NCI-H345 (cell line): Measurements from ENCODE around the gene SUPT3H.
"Not testable (repeated sequence)": the region's sequence is repeated elsewhere in the genome, so short reads cannot be mapped to it uniquely, and the experiment has no call there.

Experiments
- DNase-seq: peaks from one replicate; lab custom pipeline; 2025; lab: John Stamatoyannopoulos, UW

The SUPT3H gene

DNA sequence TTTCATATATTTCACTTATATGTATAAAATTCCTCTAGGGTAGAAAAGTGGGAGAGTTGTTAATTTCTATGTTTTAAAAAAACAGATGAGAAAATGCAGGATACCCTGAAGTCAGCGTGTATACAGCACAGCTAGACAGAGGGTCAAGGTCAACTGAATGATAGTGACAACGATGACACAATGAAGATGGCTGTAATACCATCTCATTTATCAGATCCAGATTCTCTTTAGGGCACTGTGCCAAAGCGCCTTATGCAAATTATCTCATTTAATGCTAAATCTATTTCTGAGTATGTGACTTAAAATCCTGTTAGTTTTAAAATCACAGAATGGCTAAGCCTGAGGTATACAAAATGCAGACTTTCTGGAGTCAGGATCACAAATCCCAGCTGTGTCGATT is 481.0 kb downstream of the SUPT3H start:
- DNase-seq: no peak

DNA sequence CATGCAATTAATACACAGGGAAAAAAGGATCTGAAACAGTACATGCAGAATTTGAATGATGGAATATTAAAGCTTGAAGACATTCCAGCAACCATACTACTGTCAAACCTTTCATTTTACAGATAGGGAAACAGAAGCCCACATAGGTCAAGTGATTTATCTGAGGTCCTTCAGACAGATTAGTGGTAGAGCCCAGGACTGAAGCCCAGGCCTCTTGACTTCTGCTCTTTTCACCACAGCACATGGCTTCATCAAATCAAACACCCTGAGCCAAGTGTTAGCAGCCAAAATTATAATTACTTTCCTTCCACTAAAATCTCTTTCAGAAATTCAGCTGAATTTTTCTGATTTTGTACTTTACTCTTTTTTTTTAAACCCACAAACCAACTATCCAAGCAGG is 485.2 kb downstream of the SUPT3H start:
- no peak for DNase-seq

DNA sequence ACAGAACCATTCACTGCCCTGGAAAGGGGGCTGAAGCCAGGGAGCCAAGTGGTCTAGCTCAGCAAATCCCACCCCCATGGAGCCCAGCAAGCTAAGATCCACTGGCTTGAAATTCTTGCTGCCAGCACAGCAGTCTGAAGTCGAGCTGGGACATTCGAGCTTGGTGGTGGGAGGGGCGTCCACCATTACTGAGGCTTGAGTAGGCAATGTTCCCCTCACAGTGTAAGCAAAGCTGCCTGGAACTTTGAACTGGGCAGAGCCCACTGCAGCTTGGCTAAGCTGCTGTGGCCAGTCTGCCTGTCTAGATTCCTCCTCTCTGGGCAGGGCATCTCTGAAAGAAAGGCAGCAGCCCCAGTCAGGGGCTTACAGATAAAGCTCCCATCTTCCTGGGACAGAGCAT is 498.7 kb downstream of the SUPT3H start:
- not testable (repeated sequence) for DNase-seq

DNA sequence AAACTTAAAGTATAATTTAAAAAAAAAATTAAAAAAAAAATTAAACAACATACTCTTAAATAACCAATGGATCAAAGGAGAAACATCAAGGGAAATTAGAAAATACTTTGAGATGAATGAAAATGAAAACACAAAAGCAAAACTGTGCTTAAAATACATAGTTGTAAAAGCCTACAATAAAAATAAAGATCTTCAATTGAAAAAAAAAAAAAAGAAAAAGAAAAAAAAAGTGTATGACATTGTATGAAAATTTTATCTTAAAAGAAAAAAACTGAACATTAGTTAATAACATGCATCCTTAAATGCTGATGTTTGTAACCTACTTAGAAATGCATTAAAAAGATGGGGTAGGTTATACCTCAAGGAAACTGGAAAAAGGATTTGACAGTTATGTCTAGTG is 501.1 kb downstream of the SUPT3H start:
- not testable (repeated sequence) for DNase-seq

DNA sequence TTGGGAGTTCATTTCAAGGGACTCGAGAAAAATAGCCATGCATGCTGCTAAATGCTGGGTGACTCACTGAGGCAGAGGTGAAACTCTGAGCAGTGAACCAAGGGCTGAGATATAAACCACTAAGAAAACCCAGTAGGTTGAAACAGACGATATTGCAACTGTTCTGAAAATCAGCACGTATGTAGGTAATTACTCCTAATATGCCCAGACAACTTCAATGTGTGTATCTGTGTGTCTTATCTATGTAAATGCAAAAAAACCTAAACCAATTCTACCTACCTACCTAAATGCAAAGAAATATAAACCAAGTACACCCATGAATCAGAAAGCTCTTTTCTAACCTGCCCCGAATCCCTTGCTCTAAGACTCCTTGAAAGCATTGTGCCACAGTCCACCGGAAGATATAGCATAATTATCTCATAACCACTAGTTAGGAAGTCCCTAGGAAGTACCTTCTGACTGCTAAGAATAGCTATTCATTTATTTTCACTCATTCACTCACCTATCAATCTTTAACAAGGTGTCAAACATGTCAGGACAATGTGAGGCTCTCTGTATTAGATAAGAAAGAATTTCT is 508.3 kb downstream of the SUPT3H start:
- no peak for DNase-seq

DNA sequence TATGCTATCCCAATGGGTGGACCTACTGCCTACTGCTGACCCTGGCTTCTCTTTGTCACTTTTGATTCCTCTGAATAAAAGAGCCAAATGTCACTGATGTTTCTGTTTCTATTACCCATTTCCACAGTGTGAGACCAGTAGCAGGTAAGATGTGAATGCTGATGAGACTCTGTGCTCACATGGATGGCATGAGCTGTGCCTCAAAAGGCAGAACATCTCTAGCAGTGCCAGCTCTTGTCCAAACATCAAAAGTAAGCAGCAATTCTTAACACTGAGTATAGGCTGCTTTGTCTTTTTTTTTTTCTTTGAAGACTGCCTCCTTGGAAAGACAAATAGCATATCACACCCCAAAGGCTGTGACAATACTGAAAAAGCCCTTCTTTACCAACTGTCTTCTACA is 508.8 kb downstream of the SUPT3H start:
- DNase-seq: no peak

DNA sequence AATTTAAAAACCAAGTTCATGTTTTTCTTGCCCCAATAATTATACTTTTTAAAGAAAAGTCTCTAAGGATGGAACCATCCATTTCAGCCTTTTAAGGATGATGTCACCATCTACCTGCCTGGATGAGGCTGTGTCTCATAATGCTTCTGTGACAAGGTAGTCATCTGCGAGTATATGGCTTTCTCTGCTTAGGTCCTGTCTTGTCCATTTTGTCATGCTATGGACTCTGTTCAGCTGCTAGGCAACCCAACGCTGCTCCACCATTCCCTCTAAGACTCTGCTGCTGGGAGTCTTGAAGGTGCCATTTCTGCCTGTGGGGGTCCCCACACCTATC is 509.4 kb downstream of the SUPT3H start:
- no peak for DNase-seq

DNA sequence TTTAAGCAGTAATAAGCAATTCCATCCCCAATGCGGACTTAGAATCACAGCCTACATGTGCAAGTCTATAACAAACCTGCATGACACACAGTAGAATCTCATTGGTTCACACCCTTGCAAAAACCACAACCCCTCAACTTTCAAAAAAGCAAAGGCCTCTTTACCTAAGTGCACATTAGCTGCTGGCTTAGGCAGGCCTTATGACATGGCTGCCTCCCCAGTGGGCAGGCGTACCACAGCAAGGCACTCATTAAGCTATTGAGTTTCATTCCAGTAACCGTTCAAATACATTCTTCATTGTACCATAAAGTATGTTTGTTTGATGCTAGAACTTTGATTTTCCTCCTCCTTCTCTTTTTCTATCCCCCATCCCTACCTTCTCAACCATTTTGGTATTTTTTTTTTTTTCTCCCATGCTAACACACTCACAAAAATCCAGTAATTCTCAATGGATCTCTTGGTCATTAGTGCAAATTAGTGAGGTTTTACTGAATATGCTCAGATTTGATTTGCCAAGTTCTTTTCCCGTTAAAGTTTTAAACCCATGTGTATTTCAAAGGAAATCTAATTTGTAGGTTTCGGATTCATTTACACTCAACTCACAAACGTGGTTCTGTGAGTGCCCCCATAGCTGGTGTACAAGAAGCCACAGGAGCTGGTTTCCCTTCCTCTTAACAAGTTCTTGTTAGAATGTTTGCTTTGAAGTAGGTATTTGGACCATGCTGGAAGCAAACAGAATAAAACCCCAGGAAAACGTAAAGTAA is 510.0 kb downstream of the SUPT3H start:
- no peak for DNase-seq

DNA sequence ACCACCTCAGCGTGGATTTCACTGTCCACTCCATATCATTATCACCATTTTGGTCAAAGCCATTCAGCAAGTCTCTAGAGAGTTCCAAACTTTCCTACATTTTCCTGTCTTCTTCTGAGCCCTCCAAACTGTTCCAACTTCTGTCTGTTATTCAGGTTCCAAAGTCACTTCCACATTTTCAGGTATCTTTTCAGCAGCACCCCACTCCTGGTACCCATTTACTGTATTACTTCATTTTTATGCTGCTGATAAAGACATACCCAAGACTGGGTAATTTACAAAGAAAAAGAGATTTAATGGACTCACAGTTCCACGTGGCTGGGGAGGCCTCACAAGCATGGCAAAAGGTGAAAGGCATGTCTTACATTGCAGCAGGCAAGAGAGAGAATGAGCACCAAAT is 512.5 kb downstream of the SUPT3H start:
- not testable (repeated sequence) for DNase-seq

DNA sequence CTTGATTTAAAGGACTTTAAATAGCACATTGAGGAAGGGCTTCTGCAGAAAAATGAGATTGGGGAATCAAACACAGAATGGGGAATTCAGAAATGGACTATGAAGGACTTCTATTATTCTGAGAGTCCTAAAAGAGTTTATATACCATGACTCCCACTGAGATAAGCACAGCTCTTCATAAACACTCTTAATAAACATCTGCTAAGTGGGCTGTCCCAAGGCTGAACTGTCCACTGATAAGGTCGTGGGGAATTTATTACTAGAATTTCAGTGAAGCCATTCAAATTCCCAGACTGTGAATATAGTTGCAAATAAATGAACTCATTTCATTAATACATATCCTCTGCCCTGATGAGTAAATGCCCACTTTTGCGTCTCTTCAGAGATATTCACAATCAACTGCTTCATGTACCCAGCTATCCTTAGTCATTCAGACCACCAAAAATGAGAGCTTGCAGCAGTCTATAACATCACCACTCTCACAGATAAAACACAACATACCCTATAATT is 517.8 kb downstream of the SUPT3H start:
- DNase-seq: no peak

DNA sequence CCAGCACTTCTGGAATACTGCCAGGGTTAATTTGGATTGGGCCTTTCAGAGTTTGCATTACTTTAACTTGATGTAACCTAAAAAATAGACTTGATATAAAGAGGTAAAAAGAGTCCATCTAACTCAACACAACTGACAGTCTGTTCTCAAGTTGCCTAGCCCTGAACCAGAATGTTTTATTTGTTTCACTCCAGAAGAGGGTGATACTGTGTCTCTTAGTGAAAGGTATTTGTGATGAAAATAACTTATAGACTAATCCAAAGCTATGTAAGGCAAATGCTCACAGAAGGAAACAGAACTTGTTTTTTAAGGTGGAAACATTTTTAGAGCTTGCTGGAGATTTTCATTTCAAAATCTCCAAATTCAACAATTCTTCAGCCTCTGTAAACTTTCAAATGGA is 518.7 kb downstream of the SUPT3H start:
- DNase-seq: no peak

DNA sequence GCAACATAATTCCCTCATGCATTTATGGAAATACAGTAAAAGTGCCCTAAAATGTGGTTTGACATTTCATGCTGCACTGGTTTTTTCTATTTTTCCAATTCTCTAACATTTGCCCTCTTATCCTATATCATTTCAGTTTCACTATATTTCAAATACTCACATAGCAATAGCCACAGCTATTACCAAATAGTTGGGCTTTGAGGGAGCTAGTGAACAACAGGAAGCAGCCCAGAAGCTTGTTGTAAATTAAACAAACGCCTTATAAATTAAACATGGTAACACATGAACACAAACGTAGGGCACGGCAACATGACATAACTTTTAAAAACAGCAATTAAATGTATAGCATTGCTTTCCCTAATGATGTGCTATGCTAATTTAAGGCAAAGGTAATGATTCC is 521.3 kb downstream of the SUPT3H start:
- no peak for DNase-seq

DNA sequence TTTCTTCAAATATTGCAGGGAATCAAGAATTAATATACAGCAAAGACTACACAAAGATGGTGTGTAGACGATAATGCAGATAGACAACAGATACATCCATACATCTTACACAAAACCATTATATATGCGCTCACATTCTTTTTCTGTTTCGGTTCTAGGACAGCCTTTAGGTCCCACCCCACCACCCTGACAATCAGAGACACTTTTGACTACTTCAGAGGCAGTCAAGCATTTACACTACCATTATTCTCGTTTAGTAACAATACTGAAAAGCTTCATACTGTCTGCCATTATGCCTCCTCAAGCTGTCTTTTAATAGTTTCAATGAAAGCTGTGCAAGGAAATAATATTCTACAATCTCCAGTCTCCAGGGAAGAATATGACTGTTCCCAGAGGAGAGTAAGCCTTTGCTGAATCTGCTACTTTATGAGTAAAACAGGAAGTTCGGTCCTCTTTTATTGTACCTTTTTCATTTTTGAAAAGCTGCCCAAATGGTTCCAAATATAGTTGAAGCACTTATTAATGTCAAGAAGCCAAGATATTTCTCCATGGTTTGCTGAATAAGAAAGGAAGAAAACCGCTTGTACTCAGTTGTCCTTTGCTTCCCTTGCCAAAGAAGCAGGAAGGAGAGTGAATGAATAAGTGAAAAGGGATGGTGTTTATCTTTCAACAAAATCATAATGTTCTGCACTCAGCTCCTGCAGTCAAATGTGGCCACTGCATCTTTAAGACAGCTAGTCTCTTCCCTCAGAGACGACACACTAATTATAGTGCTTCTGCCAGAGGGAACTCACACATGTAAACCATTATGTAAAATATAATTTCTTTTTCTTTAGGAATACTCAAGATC is 521.9 kb downstream of the SUPT3H start:
- DNase-seq: no peak

DNA sequence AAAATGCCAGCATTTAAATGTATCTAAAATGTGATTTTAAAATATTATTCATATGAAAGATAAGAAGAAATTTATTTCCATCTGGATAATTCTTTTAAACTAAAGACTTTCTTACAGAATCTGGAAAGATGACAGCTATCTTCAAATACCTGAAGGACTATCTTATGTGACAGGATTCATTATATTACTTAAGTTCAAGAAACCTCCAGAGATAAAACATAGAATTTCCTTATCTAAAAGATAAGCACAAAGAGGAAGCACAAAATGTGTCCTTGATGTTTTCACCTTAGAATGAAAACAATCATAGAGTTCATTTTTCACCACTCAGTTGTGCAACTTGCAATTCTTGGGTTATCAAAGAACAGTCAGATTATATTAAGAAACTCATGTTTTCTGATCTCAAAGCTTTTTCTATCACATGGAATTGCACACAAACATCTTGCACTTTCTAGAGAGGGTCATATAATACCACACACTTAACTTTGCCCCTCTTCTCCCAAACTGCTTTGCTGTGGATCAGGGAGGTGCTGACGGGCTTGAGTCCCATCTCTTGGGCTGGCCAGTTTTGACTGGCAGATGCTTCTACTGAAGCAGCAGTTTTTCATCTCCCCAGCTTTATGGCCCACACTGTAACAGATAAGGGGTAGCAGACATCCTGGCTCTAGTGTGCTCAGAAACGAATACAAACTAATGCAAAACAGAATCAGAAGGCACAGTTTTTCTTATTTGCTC is 522.9 kb downstream of the SUPT3H start:
- DNase-seq: no peak

DNA sequence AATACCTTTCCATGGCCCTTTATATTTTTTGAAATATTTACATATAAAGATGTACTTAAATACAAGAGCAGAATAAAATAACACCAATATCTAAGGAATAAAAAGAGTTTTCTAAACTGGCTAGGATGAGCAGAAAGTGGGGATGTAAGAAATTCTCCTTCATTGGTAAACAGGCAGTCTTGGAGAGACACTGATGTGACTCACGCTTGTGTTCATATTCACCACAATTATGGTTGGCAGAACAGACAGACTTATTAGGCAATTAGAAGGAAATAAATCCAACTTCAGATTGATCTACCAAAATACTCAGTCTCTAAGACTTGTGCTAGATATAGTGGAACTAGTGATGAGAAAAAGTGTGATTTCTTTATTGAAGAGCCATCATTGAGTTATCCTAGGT is 526.6 kb downstream of the SUPT3H start:
- no peak for DNase-seq

DNA sequence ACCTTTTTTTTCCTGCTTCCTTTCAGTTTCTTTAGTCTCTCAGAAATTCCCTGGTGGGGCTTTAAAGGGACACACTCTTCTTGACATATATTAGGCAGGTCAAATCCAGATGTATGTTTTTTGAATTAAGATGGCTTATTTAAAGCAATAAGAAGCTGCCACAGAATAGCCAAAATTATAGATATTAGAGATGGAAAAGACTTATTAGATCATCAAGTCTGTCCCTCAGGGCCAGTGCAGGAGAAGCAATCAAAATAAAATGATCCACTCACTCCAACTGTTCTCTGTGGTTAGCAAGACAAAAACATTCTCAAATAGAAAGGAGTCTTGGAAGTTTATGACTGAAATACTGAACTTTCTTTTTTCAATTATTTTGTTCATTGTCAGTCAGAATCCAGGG is 527.4 kb downstream of the SUPT3H start:
- no peak for DNase-seq

DNA sequence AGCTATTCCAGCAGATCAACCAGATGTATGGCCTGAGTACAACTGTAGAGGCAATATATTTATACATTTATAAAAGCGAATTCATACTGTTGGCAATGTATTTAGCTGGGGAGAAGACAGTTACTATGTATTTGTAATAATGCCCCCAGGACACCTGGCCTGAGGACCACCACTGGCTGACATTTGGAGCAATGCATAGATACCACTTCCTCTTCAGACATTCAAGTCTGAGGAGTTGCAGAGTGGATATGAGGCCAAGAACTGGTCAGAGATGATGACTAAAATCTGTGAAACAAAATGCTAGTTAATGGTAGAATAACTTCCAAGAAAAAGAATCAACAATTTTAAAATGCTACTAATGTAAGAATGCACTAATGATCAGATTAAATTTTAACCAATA is 527.9 kb downstream of the SUPT3H start:
- no peak for DNase-seq

DNA sequence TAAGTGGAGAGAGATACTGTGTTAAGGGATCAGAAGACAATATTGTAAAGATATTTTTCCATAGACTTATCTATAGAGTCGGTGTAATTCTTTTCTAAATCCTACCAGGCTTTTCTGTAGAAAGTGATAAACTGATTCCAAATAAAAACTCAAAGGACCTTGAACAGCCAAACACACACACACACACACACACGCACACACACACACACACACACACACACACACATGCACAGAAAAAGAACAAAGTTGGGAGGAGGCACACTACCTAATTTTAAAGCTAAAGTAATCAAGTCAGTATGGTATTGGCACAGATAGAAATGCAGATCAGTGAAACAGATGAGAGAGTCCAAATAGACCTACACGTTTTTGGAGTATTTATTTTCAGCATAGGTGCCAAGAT is 534.0 kb downstream of the SUPT3H start:
- no peak for DNase-seq

DNA sequence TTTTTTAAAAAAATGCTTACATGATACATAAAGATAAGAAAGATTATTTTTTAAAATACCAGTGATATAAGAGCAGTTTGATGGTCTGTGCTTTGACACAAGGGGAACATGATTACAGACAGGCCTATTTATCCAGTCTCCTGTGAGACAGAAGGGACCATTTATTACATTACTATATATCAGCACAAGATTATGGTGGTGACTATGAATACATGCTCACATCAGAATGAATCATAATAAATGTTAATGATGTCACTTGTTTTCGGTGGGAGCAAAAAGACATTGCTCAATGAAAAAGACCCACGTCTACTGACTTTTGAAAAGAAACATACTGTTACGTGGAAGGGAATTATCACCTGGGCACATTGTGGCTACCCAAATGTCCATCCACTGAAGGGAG is 535.1 kb downstream of the SUPT3H start:
- no peak for DNase-seq

DNA sequence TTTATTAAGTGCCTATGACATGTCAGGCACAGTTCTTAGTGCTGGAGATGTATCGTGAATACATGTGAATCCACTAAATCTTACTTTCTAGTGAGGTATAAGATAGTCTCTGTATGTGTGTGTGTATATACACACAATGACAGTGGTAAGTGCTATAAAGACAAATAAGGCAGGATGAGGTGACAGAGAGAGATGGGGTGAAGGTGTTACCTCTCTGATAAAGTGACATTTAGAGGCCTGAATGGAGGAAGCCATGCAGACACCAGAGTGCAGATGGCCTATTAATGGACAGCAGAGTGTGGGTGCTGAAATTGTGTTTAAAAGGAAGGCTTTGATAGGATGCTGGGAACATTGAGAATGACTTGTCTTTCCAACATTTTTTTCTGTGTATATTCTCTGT is 535.9 kb downstream of the SUPT3H start:
- no peak for DNase-seq

DNA sequence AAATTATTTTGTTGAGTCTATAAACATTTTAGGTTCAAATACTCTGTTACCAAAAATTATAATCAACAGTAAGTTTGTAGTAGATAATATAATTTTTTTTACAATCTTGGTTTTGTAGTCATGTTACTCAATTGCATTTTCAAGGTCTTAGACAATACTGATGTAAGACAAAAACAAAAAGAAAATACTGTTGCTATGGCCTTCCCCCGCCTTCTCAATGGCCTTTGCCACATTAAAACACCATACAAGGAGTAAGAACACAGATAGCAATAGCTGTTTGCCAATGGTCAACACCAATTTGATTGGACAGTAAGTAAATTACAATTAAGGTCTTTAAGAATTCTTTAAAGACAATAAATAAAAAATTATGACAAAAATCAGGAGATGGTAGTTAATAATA is 540.0 kb downstream of the SUPT3H start:
- no peak for DNase-seq

DNA sequence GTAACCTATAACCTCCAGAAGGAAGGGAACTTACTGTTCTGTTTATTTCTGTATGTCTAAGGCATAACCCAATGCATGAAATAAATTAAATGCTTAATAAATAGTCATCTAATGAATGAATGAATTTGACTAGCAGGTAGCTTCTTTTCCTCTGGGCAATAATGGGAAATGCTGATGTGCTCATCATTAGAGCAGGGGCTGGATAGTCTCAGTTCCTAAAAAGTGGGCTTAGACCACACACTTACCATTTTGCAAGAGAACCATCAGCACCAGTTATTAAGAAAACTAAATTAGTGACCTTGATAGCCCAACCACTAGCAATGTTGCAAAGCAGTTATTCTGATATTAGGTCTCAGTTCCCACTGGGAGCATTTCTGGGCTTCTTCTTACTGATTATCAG is 540.5 kb downstream of the SUPT3H start:
- DNase-seq: no peak
